Liver (tissue), 9 donors: ENCODE data around the gene CASR. TPM values are rescaled to one million over a fixed set of nuclear protein-coding genes. Genes with fewer than 3 reads are reported as not detected.
"Not testable (repeated sequence)": the region's sequence is repeated elsewhere in the genome, so short reads cannot be mapped to it uniquely, and the experiment has no call there.

Source experiments
- DNase-seq: peaks from one replicate; pipeline ENCODE4 v3.0.0-alpha.2; 2017; ENCODE audit warnings: low spot score
- H3K27ac ChIP-seq, 2 donors: one replicate each; pipeline ENCODE4 v1.7.0; 2013; ENCODE audit warnings: inconsistent platforms in 2 of 2, low read length in 2 of 2, control low read depth in 1 of 2, low read depth in 1 of 2, mild to moderate bottlenecking in 1 of 2
- H3K27me3 ChIP-seq, 4 donors: one replicate each; pipeline versions ENCODE4 v1.6.1 to v1.7.0; 2013; ENCODE audit warnings: low read length in 3 of 4, inconsistent platforms in 1 of 4, mild to moderate bottlenecking in 1 of 4, moderate library complexity in 1 of 4; ENCODE audit not compliant: control insufficient read depth in 4 of 4, insufficient read depth in 4 of 4
- H3K36me3 ChIP-seq, 4 donors: one replicate each; pipeline versions ENCODE4 v1.6.1 to v1.7.0; 2013; ENCODE audit warnings: low read length in 3 of 4, mild to moderate bottlenecking in 3 of 4, low read depth in 1 of 4, moderate library complexity in 1 of 4; ENCODE audit not compliant: control insufficient read depth in 4 of 4, insufficient read depth in 3 of 4
- H3K4me1 ChIP-seq, 4 donors: one replicate each; pipeline versions ENCODE4 v1.6.1 to v1.7.0; 2013; ENCODE audit warnings: low read length in 3 of 4, mild to moderate bottlenecking in 3 of 4, moderate library complexity in 1 of 4; ENCODE audit not compliant: control insufficient read depth in 4 of 4, insufficient read depth in 4 of 4
- H3K4me3 ChIP-seq, 3 donors: one replicate each; pipeline versions ENCODE4 v1.6.1 to v1.7.0; 2013; ENCODE audit warnings: low read length in 3 of 3, control low read depth in 1 of 3, low read depth in 1 of 3, mild to moderate bottlenecking in 1 of 3
- H3K9ac ChIP-seq, 2 donors: one replicate each; pipeline ENCODE4 v1.7.0; 2013; ENCODE audit warnings: low read length in 2 of 2, mild to moderate bottlenecking in 2 of 2, moderate library complexity in 2 of 2, control low read depth in 1 of 2, low read depth in 1 of 2
- H3K9me3 ChIP-seq, 4 donors: one replicate each; pipeline versions ENCODE4 v1.6.1 to v1.7.0; 2013; ENCODE audit warnings: low read length in 3 of 4; ENCODE audit not compliant: control insufficient read depth in 4 of 4
- ATF3 ChIP-seq: IDR thresholded peaks from 2 replicates; pipeline ENCODE4 v1.6.1; 2016; ENCODE audit warnings: antibody characterized with exemption
- EGR1 ChIP-seq, 2 donors: IDR thresholded peaks; 2 replicates each; pipeline ENCODE4 v1.6.1; 2016 to 2018; ENCODE audit warnings: antibody characterized with exemption in 2 of 2, low read depth in 2 of 2
- FOXA1 ChIP-seq: IDR thresholded peaks from 2 replicates; pipeline ENCODE4 v1.6.1; 2016; ENCODE audit warnings: antibody characterized with exemption
- GABPA ChIP-seq, 2 donors: IDR thresholded peaks in 1 of 2; conservative IDR thresholded peaks in 1 of 2; 2 replicates each; pipeline ENCODE4 v1.6.1; 2016; ENCODE audit warnings: antibody characterized with exemption in 2 of 2, mild to moderate bottlenecking in 1 of 2, moderate library complexity in 1 of 2
- HNF4A ChIP-seq, 2 donors: conservative IDR thresholded peaks; 2 replicates each; pipeline ENCODE4 v1.6.1; 2016; ENCODE audit warnings: antibody characterized with exemption in 2 of 2, mild to moderate bottlenecking in 2 of 2
- HNF4G ChIP-seq: IDR thresholded peaks from 2 replicates; pipeline ENCODE4 v1.6.1; 2016; ENCODE audit warnings: antibody characterized with exemption
- JUND ChIP-seq, 2 donors: IDR thresholded peaks; 2 replicates each; pipeline ENCODE4 v1.6.1; 2016; ENCODE audit warnings: antibody characterized with exemption in 2 of 2
- MAX ChIP-seq: IDR thresholded peaks from 2 replicates; pipeline ENCODE4 v1.6.1; 2016; ENCODE audit warnings: antibody characterized with exemption
- NR2F2 ChIP-seq: IDR thresholded peaks from 2 replicates; pipeline ENCODE4 v1.6.1; 2016; ENCODE audit warnings: antibody characterized with exemption
- RXRA ChIP-seq, 2 donors: IDR thresholded peaks; 2 replicates each; pipeline ENCODE4 v1.6.1; 2017 to 2018; ENCODE audit warnings: antibody characterized with exemption in 2 of 2, mild to moderate bottlenecking in 1 of 2
- SP1 ChIP-seq: IDR thresholded peaks from 2 replicates; pipeline ENCODE4 v1.6.1; 2018; ENCODE audit warnings: antibody characterized with exemption, mild to moderate bottlenecking
- TAF1 ChIP-seq: conservative IDR thresholded peaks from 2 replicates; pipeline ENCODE4 v1.6.1; 2016; ENCODE audit warnings: antibody characterized with exemption, mild to moderate bottlenecking
- YY1 ChIP-seq: IDR thresholded peaks from 2 replicates; pipeline ENCODE4 v1.6.1; 2016; ENCODE audit warnings: antibody characterized with exemption, mild to moderate bottlenecking
- WGBS: extraction: QIAGEN DNeasy Blood & Tissue Kit; methylation state at CpG from one replicate; pipeline ENCODE4 v1.1.7; 2013; 5-methylcytosine and 5-hydroxymethylcytosine counted together
- polyA plus RNA-seq, 2 donors: library from polyadenylated mRNA; stranded (reverse) in 1 of 2; unstranded in 1 of 2; fragments of 200-250 nt in 1 of 2; fragments of >200 nt in 1 of 2; fragmentation: Nextera tagmentation in 1 of 2; extraction: Ambion mirVana in 1 of 2; gene quantifications; one replicate each; pipeline versions ENCODE4 v1.2.1 to v1.2.3, GENCODE V29; 2013 to 2015
- total RNA-seq, 2 donors: library from RNA; depleted of rRNA; stranded (reverse); fragments of >200 nt; gene quantifications; one replicate each; pipeline ENCODE4 v1.2.3, GENCODE V29; 2014
- TF ChIP-seq, protein P1 (sequence below): fragments of 150-350 bp; IDR thresholded peaks from 2 replicates; pipeline ENCODE4 v1.5.1; 2017; ENCODE audit warnings: improper control_type of control experiment, low read depth, low read length; ENCODE audit not compliant: missing input control
- donor health status: healthy.
- donor health status: healthy.
- donor health status: healthy.
- donor health status: healthy.
- donor health status: healthy.

The CASR gene
- total and polyA plus RNA-seq, 4 donors: 0.05 to 0.29 (median 0.14) TPM

DNA sequence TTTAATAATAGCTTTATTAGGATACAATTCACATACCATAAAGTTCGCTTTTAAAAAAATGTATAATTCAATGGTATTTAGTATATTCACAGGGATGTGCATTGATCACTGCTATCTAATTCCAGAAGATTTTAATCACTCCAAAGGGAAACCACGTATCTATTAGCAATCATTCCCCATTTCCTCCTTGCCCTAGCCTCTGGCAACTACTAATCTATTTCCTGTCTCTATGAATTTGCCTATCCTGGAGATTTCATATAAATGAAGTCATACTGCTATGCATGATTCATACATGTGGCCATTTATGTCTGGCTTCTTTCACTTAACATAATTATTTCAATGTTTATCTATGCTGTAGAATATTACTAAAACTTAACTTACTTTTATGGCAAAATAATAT lies 32.0 kb upstream of the CASR start:
- no peak overlapping the region for H3K9ac ChIP-seq
- H3K36me3 ChIP-seq: no peaks in the 10 kb centered on the region
- H3K9me3 ChIP-seq: peaks cover 6 to 16% (median 10%) of the 10 kb centered on the region in 4 donors
- 64% methylated on average over 2 of the region's 2 CpGs for WGBS
- TF ChIP-seq ATF3: no peak
- no peak for TF ChIP-seq YY1
- TF ChIP-seq GABPA (IDR thresholded peaks at IDR 0.05 in 1 of 2, conservative IDR thresholded peaks at IDR 0.05 in 1 of 2): no peak
- no peak for TF ChIP-seq HNF4G
- no peak for TF ChIP-seq TAF1
- TF ChIP-seq JUND (IDR thresholded peaks at IDR 0.05): no peak
- TF ChIP-seq SP1: no peak
- TF ChIP-seq, protein P1, sequence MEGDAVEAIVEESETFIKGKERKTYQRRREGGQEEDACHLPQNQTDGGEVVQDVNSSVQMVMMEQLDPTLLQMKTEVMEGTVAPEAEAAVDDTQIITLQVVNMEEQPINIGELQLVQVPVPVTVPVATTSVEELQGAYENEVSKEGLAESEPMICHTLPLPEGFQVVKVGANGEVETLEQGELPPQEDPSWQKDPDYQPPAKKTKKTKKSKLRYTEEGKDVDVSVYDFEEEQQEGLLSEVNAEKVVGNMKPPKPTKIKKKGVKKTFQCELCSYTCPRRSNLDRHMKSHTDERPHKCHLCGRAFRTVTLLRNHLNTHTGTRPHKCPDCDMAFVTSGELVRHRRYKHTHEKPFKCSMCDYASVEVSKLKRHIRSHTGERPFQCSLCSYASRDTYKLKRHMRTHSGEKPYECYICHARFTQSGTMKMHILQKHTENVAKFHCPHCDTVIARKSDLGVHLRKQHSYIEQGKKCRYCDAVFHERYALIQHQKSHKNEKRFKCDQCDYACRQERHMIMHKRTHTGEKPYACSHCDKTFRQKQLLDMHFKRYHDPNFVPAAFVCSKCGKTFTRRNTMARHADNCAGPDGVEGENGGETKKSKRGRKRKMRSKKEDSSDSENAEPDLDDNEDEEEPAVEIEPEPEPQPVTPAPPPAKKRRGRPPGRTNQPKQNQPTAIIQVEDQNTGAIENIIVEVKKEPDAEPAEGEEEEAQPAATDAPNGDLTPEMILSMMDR: no peak
- TF ChIP-seq NR2F2: no peak
- no peak for TF ChIP-seq RXRA (IDR thresholded peaks at IDR 0.05)
- TF ChIP-seq EGR1 (IDR thresholded peaks at IDR 0.05; ENCODE audit: low read depth in 2 of 2): no peak
- no peak for TF ChIP-seq FOXA1
- no peak for TF ChIP-seq MAX
- TF ChIP-seq HNF4A (conservative IDR thresholded peaks at IDR 0.05): no peak
- DNase-seq: no peak
- no peak overlapping the region for H3K27ac ChIP-seq
- no peaks in the 10 kb centered on the region for H3K27me3 ChIP-seq
- H3K4me3 ChIP-seq: no peak overlapping the region
- H3K4me1 ChIP-seq: no peaks in the 10 kb centered on the region

- not testable (repeated sequence) for H3K27me3 ChIP-seq, H3K36me3 ChIP-seq, H3K9me3 ChIP-seq, DNase-seq, H3K4me1 ChIP-seq, H3K27ac ChIP-seq, H3K9ac ChIP-seq, H3K4me3 ChIP-seq
- WGBS: 89% methylated on average over 21 of the region's 31 CpGs
These were observed 18.5 kb upstream of the CASR start for GRCh38 chr3:122164983-122165382.

- TF ChIP-seq YY1: no peak
- TF ChIP-seq, protein P1: no peak
- TF ChIP-seq FOXA1: no peak
- no peak for DNase-seq
- H3K27ac ChIP-seq: no peak overlapping the region
These were observed 15.8 kb upstream of the CASR start for GRCh38 chr3:122167630-122168029.

More at GRCh38 chr3:122167630-122168029, 15.8 kb upstream of the CASR start:
- H3K27me3 ChIP-seq: no peaks in the 10 kb centered on the region
- no peaks in the 10 kb centered on the region for H3K36me3 ChIP-seq
- no peaks in the 10 kb centered on the region for H3K4me1 ChIP-seq
- H3K4me3 ChIP-seq: no peak overlapping the region
- no peak overlapping the region for H3K9ac ChIP-seq
- H3K9me3 ChIP-seq: no peaks in the 10 kb centered on the region
